ENCODE measurements around the gene GRM6. TPM values are rescaled to one million over a fixed set of nuclear protein-coding genes. Genes with fewer than 3 reads are reported as not detected.

Gene GRM6
- total RNA-seq, 1 experiment from 2014 or later: 0.33 TPM

GRCh38 chr5:178990491-178990890 lies 4.6 kb downstream of the GRM6 start (continued):
- TF ChIP-seq RELA (CRISPR knock-in tag; IDR thresholded peaks at IDR 0.05; ENCODE audit: borderline replicate concordance): no peak

GRCh38 chr5:178989311-178989710 lies 5.8 kb downstream of the GRM6 start:
- no peak overlapping the region for H3K4me3 Mint-ChIP-seq
- POLR2A ChIA-PET: no interaction called here
- peaks cover 24% of the 10 kb centered on the region for H3K36me3 Mint-ChIP-seq
- ATAC-seq (no peak), DNase-seq (ENCODE audit: low spot score) (no peak)
- H3K27me3 Mint-ChIP-seq (ENCODE audit: low read depth): peaks cover 35% of the 10 kb centered on the region
- peaks cover 31% of the 10 kb centered on the region for H3K9me3 Mint-ChIP-seq
- H3K27ac Mint-ChIP-seq: no peak overlapping the region
- TF ChIP-seq NR3C1 (CRISPR knock-in tag; conservative IDR thresholded peaks at IDR 0.05; ENCODE audit: low read depth) (no peak), NR2C2 (CRISPR knock-in tag; IDR thresholded peaks at IDR 0.05) (no peak), FOXP1 (CRISPR knock-in tag; IDR thresholded peaks at IDR 0.05; ENCODE audit: borderline replicate concordance) (no peak), TEAD1 (CRISPR knock-in tag; IDR thresholded peaks at IDR 0.05) (no peak), GRHL2 (CRISPR knock-in tag; IDR thresholded peaks at IDR 0.05; ENCODE audit: insufficient replicate concordance, severe bottlenecking) (no peak)
- CTCF ChIA-PET: no interaction called here
- peaks cover 3% of the 10 kb centered on the region; the same call in 1 of the 2 replicates for H3K4me1 Mint-ChIP-seq

GRCh38 chr5:178988436-178989220 lies 6.5 kb downstream of the GRM6 start:
- Mint-ChIP-seq H3K27me3 (ENCODE audit: low read depth) (peaks cover 32% of the 10 kb centered on the region), H3K27ac (no peak overlapping the region), H3K4me1 (peaks cover 2% of the 10 kb centered on the region; the same call in 1 of the 2 replicates), H3K4me3 (no peak overlapping the region), H3K9me3 (peaks cover 36% of the 10 kb centered on the region), H3K36me3 (peaks cover 26% of the 10 kb centered on the region)
- ATAC-seq (no peak), DNase-seq (ENCODE audit: low spot score) (no peak)
- ChIA-PET POLR2A (no interaction called here), CTCF (no interaction called here)
- TF ChIP-seq ZNF121 (CRISPR knock-in tag; IDR thresholded peaks at IDR 0.05) (no peak), EMX1 (CRISPR knock-in tag; IDR thresholded peaks at IDR 0.05) (no peak), ZNF423 (CRISPR knock-in tag; IDR thresholded peaks at IDR 0.05) (no peak), ETV6 (CRISPR knock-in tag; IDR thresholded peaks at IDR 0.05) (no peak), ZNF416 (CRISPR knock-in tag; IDR thresholded peaks at IDR 0.05) (no peak), IRF1 (CRISPR knock-in tag; IDR thresholded peaks at IDR 0.05) (no peak), ZSCAN18 (CRISPR knock-in tag; IDR thresholded peaks at IDR 0.05) (no peak), PREB (CRISPR knock-in tag; IDR thresholded peaks at IDR 0.05; ENCODE audit: borderline replicate concordance) (no peak), NR1H2 (CRISPR knock-in tag; IDR thresholded peaks at IDR 0.05) (no peak)
- TF ChIP-seq, protein P1, sequence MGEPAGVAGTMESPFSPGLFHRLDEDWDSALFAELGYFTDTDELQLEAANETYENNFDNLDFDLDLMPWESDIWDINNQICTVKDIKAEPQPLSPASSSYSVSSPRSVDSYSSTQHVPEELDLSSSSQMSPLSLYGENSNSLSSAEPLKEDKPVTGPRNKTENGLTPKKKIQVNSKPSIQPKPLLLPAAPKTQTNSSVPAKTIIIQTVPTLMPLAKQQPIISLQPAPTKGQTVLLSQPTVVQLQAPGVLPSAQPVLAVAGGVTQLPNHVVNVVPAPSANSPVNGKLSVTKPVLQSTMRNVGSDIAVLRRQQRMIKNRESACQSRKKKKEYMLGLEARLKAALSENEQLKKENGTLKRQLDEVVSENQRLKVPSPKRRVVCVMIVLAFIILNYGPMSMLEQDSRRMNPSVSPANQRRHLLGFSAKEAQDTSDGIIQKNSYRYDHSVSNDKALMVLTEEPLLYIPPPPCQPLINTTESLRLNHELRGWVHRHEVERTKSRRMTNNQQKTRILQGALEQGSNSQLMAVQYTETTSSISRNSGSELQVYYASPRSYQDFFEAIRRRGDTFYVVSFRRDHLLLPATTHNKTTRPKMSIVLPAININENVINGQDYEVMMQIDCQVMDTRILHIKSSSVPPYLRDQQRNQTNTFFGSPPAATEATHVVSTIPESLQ (CRISPR knock-in tag; IDR thresholded peaks at IDR 0.05): no peak
- TF ChIP-seq, protein P2, sequence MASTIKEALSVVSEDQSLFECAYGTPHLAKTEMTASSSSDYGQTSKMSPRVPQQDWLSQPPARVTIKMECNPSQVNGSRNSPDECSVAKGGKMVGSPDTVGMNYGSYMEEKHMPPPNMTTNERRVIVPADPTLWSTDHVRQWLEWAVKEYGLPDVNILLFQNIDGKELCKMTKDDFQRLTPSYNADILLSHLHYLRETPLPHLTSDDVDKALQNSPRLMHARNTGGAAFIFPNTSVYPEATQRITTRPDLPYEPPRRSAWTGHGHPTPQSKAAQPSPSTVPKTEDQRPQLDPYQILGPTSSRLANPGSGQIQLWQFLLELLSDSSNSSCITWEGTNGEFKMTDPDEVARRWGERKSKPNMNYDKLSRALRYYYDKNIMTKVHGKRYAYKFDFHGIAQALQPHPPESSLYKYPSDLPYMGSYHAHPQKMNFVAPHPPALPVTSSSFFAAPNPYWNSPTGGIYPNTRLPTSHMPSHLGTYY (CRISPR knock-in tag; IDR thresholded peaks at IDR 0.05): no peak
- TF ChIP-seq, protein P3, sequence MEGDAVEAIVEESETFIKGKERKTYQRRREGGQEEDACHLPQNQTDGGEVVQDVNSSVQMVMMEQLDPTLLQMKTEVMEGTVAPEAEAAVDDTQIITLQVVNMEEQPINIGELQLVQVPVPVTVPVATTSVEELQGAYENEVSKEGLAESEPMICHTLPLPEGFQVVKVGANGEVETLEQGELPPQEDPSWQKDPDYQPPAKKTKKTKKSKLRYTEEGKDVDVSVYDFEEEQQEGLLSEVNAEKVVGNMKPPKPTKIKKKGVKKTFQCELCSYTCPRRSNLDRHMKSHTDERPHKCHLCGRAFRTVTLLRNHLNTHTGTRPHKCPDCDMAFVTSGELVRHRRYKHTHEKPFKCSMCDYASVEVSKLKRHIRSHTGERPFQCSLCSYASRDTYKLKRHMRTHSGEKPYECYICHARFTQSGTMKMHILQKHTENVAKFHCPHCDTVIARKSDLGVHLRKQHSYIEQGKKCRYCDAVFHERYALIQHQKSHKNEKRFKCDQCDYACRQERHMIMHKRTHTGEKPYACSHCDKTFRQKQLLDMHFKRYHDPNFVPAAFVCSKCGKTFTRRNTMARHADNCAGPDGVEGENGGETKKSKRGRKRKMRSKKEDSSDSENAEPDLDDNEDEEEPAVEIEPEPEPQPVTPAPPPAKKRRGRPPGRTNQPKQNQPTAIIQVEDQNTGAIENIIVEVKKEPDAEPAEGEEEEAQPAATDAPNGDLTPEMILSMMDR (IDR thresholded peaks at IDR 0.05): no peak
- TF ChIP-seq, protein P4, sequence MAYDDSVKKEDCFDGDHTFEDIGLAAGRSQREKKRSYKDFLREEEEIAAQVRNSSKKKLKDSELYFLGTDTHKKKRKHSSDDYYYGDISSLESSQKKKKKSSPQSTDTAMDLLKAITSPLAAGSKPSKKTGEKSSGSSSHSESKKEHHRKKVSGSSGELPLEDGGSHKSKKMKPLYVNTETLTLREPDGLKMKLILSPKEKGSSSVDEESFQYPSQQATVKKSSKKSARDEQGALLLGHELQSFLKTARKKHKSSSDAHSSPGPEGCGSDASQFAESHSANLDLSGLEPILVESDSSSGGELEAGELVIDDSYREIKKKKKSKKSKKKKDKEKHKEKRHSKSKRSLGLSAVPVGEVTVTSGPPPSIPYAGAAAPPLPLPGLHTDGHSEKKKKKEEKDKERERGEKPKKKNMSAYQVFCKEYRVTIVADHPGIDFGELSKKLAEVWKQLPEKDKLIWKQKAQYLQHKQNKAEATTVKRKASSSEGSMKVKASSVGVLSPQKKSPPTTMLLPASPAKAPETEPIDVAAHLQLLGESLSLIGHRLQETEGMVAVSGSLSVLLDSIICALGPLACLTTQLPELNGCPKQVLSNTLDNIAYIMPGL (CRISPR knock-in tag; IDR thresholded peaks at IDR 0.05): no peak
- TF ChIP-seq, protein P5, sequence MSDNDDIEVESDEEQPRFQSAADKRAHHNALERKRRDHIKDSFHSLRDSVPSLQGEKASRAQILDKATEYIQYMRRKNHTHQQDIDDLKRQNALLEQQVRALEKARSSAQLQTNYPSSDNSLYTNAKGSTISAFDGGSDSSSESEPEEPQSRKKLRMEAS (CRISPR knock-in tag; IDR thresholded peaks at IDR 0.05): no peak

Measured in WTC11 (cell line).